Nephron (organoid): Measurements from ENCODE around the gene SHB.

Experiments used
- H3K27ac Mint-ChIP-seq, 3 experiments: 2 replicates each; pipeline ENCODE4 v1.8.0; 2020; ENCODE audit warnings: mixed read lengths in 3 of 3, mild to moderate bottlenecking in 2 of 3, moderate library complexity in 1 of 3
- H3K27me3 Mint-ChIP-seq: 2 replicates; pipeline ENCODE4 v1.8.0; 2021; ENCODE audit warnings: low read depth, mild to moderate bottlenecking, moderate library complexity, mixed read lengths
- H3K36me3 Mint-ChIP-seq: 2 replicates; pipeline ENCODE4 v1.8.0; 2020; ENCODE audit warnings: low read depth, mixed read lengths
- H3K4me1 Mint-ChIP-seq: 2 replicates; pipeline ENCODE4 v1.8.0; 2020; ENCODE audit warnings: mixed read lengths
- H3K4me3 Mint-ChIP-seq, 3 experiments: 2 replicates each; pipeline ENCODE4 v1.8.0; 2020; ENCODE audit warnings: mild to moderate bottlenecking in 3 of 3, mixed read lengths in 3 of 3, moderate library complexity in 2 of 3
- H3K9me3 Mint-ChIP-seq: 2 replicates; pipeline ENCODE4 v1.8.0; 2020; ENCODE audit warnings: mixed read lengths
- TF ChIP-seq, protein P1 (sequence below), 3 experiments: fragments of 200-600 bp; sonication (generic); IDR thresholded peaks; one replicate each; pipeline ENCODE4 v1.5.0; 2021; ENCODE audit warnings: antibody characterized with exemption in 3 of 3; ENCODE audit not compliant: unreplicated experiment in 3 of 3

SHB gene

DNA sequence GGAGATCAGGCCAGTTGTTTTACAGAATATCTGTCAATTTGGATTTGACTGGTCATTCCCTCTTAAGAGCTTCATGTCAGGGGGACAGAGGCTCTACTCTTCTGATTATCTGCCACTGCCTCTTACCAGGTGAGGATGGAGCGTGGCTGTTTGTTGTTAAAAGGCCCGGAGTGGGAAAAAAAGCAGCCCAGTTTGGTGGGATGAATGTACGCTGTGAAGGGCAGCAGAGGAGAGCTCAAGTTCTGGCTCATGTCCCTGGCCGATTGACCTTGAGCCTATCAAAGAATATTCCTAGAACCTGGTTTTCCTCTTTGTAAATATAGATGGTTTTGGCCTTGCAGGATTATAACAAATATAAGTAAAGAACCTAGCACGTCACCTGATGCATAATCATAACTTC, 16.3 kb upstream of the SHB start:
- peaks cover 7% of the 10 kb centered on the region for H3K27me3 Mint-ChIP-seq
- peaks cover 17% of the 10 kb centered on the region for H3K4me1 Mint-ChIP-seq
- no peaks in the 10 kb centered on the region for H3K36me3 Mint-ChIP-seq
- no peaks in the 10 kb centered on the region for H3K9me3 Mint-ChIP-seq
- TF ChIP-seq, protein P1, sequence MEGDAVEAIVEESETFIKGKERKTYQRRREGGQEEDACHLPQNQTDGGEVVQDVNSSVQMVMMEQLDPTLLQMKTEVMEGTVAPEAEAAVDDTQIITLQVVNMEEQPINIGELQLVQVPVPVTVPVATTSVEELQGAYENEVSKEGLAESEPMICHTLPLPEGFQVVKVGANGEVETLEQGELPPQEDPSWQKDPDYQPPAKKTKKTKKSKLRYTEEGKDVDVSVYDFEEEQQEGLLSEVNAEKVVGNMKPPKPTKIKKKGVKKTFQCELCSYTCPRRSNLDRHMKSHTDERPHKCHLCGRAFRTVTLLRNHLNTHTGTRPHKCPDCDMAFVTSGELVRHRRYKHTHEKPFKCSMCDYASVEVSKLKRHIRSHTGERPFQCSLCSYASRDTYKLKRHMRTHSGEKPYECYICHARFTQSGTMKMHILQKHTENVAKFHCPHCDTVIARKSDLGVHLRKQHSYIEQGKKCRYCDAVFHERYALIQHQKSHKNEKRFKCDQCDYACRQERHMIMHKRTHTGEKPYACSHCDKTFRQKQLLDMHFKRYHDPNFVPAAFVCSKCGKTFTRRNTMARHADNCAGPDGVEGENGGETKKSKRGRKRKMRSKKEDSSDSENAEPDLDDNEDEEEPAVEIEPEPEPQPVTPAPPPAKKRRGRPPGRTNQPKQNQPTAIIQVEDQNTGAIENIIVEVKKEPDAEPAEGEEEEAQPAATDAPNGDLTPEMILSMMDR (IDR thresholded peaks at IDR 0.05; ENCODE audit: unreplicated experiment in 3 of 3): no peak
- H3K4me3 Mint-ChIP-seq: no peak overlapping the region
- H3K27ac Mint-ChIP-seq: no peak overlapping the region

GRCh38 chr9:38084556-38084880, 15.5 kb upstream of the SHB start:
- TF ChIP-seq, protein P1 (IDR thresholded peaks at IDR 0.05; ENCODE audit: unreplicated experiment in 3 of 3): no peak
- Mint-ChIP-seq H3K9me3 (no peaks in the 10 kb centered on the region), H3K4me3 (no peak overlapping the region), H3K4me1 (peaks cover 17% of the 10 kb centered on the region), H3K27ac (no peak overlapping the region), H3K36me3 (no peaks in the 10 kb centered on the region), H3K27me3 (peaks cover 7% of the 10 kb centered on the region)

- no peak overlapping the region for H3K4me3 Mint-ChIP-seq
- no peaks in the 10 kb centered on the region for H3K9me3 Mint-ChIP-seq
- no peaks in the 10 kb centered on the region for H3K36me3 Mint-ChIP-seq
- H3K27me3 Mint-ChIP-seq: peaks cover 7% of the 10 kb centered on the region
- H3K27ac Mint-ChIP-seq: no peak overlapping the region
- peaks cover 17% of the 10 kb centered on the region for H3K4me1 Mint-ChIP-seq
- TF ChIP-seq, protein P1 (IDR thresholded peaks at IDR 0.05; ENCODE audit: unreplicated experiment in 3 of 3): no peak
These were observed 15.0 kb upstream of the SHB start for GRCh38 chr9:38083858-38084555.

GRCh38 chr9:38082446-38083287, 13.6 kb upstream of the SHB start:
- peaks cover 3% of the 10 kb centered on the region for H3K27me3 Mint-ChIP-seq
- no peaks in the 10 kb centered on the region for H3K36me3 Mint-ChIP-seq
- no peaks in the 10 kb centered on the region for H3K9me3 Mint-ChIP-seq
- H3K4me1 Mint-ChIP-seq: peaks cover 11% of the 10 kb centered on the region
- H3K27ac Mint-ChIP-seq: no peak overlapping the region
- TF ChIP-seq, protein P1 (IDR thresholded peaks at IDR 0.05; ENCODE audit: unreplicated experiment in 3 of 3): no peak
- no peak overlapping the region for H3K4me3 Mint-ChIP-seq

GRCh38 chr9:38081356-38082108, 12.5 kb upstream of the SHB start:
- no peaks in the 10 kb centered on the region for H3K36me3 Mint-ChIP-seq
- peaks cover 8% of the 10 kb centered on the region for H3K4me1 Mint-ChIP-seq
- TF ChIP-seq, protein P1 (IDR thresholded peaks at IDR 0.05; ENCODE audit: unreplicated experiment in 3 of 3): no peak
- H3K4me3 Mint-ChIP-seq: no peak overlapping the region
- H3K27me3 Mint-ChIP-seq: peaks cover 3% of the 10 kb centered on the region
- no peaks in the 10 kb centered on the region for H3K9me3 Mint-ChIP-seq
- no peak overlapping the region for H3K27ac Mint-ChIP-seq
